Measurements from ENCODE around the gene RND1. TPM values are rescaled to one million over a fixed set of nuclear protein-coding genes. Genes with fewer than 3 reads are reported as not detected.

RND1 gene
- total RNA-seq, 1 experiment from 2014 or later, result 2.0 TPM

- DNase-seq (ENCODE audit: low spot score), result no peak
- TF ChIP-seq EZH2 (IDR thresholded peaks at IDR 0.05; ENCODE audit: borderline replicate concordance, low read depth, low read length, poor library complexity, severe bottlenecking), result no peak
- TF ChIP-seq, protein P1, sequence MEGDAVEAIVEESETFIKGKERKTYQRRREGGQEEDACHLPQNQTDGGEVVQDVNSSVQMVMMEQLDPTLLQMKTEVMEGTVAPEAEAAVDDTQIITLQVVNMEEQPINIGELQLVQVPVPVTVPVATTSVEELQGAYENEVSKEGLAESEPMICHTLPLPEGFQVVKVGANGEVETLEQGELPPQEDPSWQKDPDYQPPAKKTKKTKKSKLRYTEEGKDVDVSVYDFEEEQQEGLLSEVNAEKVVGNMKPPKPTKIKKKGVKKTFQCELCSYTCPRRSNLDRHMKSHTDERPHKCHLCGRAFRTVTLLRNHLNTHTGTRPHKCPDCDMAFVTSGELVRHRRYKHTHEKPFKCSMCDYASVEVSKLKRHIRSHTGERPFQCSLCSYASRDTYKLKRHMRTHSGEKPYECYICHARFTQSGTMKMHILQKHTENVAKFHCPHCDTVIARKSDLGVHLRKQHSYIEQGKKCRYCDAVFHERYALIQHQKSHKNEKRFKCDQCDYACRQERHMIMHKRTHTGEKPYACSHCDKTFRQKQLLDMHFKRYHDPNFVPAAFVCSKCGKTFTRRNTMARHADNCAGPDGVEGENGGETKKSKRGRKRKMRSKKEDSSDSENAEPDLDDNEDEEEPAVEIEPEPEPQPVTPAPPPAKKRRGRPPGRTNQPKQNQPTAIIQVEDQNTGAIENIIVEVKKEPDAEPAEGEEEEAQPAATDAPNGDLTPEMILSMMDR (conservative IDR thresholded peaks at IDR 0.05; ENCODE audit: low read depth, low read length), result no peak
- CTCF ChIA-PET, result no interaction called here
- H3K27ac ChIP-seq (ENCODE audit: low read depth, low read length, poor library complexity, severe bottlenecking), result no peak overlapping the region
- no peaks in the 10 kb centered on the region for H3K9me3 ChIP-seq (ENCODE audit: low read depth, low read length, poor library complexity, severe bottlenecking)
- H3K27me3 ChIP-seq (replicated peaks; ENCODE audit: insufficient read depth, low read depth, low read length, poor library complexity), result no peaks in the 10 kb centered on the region
- H3K4me3 ChIP-seq (ENCODE audit: low read depth, low read length, poor library complexity, severe bottlenecking), result no peak overlapping the region
- intact Hi-C loops (cut with micrococcal nuclease; ENCODE audit: unreplicated experiment), result no loop called here
- H3K36me3 ChIP-seq (ENCODE audit: insufficient read depth, low read length, poor library complexity, severe bottlenecking), result peaks cover 57% of the 10 kb centered on the region
- POLR2A ChIA-PET (ENCODE audit: low non-redundant PET), result no interaction called here
- no peaks in the 10 kb centered on the region for H3K4me1 ChIP-seq (ENCODE audit: insufficient read depth, low read length, poor library complexity, severe bottlenecking)
- no TSS peak for BruUV-seq (replicated peaks)
These were observed 38.6 kb downstream of the RND1 start for GRCh38 chr12:48827026-48827425.

GRCh38 chr12:48826209-48826855, 39.3 kb downstream of the RND1 start:
- no peak for DNase-seq (ENCODE audit: low spot score)
- ChIA-PET CTCF (no interaction called here), POLR2A (ENCODE audit: low non-redundant PET) (no interaction called here)
- no peaks in the 10 kb centered on the region for H3K9me3 ChIP-seq (ENCODE audit: low read depth, low read length, poor library complexity, severe bottlenecking)
- TF ChIP-seq, protein P1 (conservative IDR thresholded peaks at IDR 0.05; ENCODE audit: low read depth, low read length), result no peak
- no peak for TF ChIP-seq EZH2 (IDR thresholded peaks at IDR 0.05; ENCODE audit: borderline replicate concordance, low read depth, low read length, poor library complexity, severe bottlenecking)
- no peak overlapping the region for H3K4me3 ChIP-seq (ENCODE audit: low read depth, low read length, poor library complexity, severe bottlenecking)
- peaks cover 50% of the 10 kb centered on the region for H3K36me3 ChIP-seq (ENCODE audit: insufficient read depth, low read length, poor library complexity, severe bottlenecking)
- intact Hi-C loops (cut with micrococcal nuclease; ENCODE audit: unreplicated experiment), result no loop called here
- H3K27me3 ChIP-seq (replicated peaks; ENCODE audit: insufficient read depth, low read depth, low read length, poor library complexity), result no peaks in the 10 kb centered on the region
- H3K4me1 ChIP-seq (ENCODE audit: insufficient read depth, low read length, poor library complexity, severe bottlenecking), result no peaks in the 10 kb centered on the region
- no TSS peak for BruUV-seq (replicated peaks)
- no peak overlapping the region for H3K27ac ChIP-seq (ENCODE audit: low read depth, low read length, poor library complexity, severe bottlenecking)

- H3K27me3 ChIP-seq (replicated peaks; ENCODE audit: insufficient read depth, low read depth, low read length, poor library complexity), result no peaks in the 10 kb centered on the region
- no peak for DNase-seq (ENCODE audit: low spot score)
- CTCF ChIA-PET, result no interaction called here
- no TSS peak for BruUV-seq (replicated peaks)
- POLR2A ChIA-PET (ENCODE audit: low non-redundant PET), result no interaction called here
- TF ChIP-seq EZH2 (IDR thresholded peaks at IDR 0.05; ENCODE audit: borderline replicate concordance, low read depth, low read length, poor library complexity, severe bottlenecking), result no peak
- TF ChIP-seq, protein P1 (conservative IDR thresholded peaks at IDR 0.05; ENCODE audit: low read depth, low read length), result no peak
- H3K4me1 ChIP-seq (ENCODE audit: insufficient read depth, low read length, poor library complexity, severe bottlenecking), result no peaks in the 10 kb centered on the region
- H3K4me3 ChIP-seq (ENCODE audit: low read depth, low read length, poor library complexity, severe bottlenecking), result no peak overlapping the region
- no peak overlapping the region for H3K27ac ChIP-seq (ENCODE audit: low read depth, low read length, poor library complexity, severe bottlenecking)
- intact Hi-C loops (cut with micrococcal nuclease; ENCODE audit: unreplicated experiment), result no loop called here
- no peaks in the 10 kb centered on the region for H3K9me3 ChIP-seq (ENCODE audit: low read depth, low read length, poor library complexity, severe bottlenecking)
- peaks cover 36% of the 10 kb centered on the region for H3K36me3 ChIP-seq (ENCODE audit: insufficient read depth, low read length, poor library complexity, severe bottlenecking)
These were observed 40.8 kb downstream of the RND1 start for GRCh38 chr12:48824905-48825304.

All from A673 (cell line).